Cardiac muscle cell (in vitro differentiated cells and primary cell): ENCODE measurements around the gene ATP6V1B1. TPM values are rescaled to one million over a fixed set of nuclear protein-coding genes. Genes with fewer than 3 reads are reported as not detected.
A peak's percentile ranks its signal among the peaks of the same experiment; 100 is the strongest.

Experiments used
- DNase-seq, 2 donors: peaks; one replicate each; pipeline versions ENCODE4 v3.0.0 to v3.0.0-alpha.2; 2010 to 2017; ENCODE audit warnings: low read depth in 1 of 2, low spot score in 1 of 2
- H3K27ac ChIP-seq: fragments of 200-600 bp; sonication (generic); 2 replicates; pipeline ENCODE4 v1.5.1; 2016
- H3K27me3 ChIP-seq: fragments of 200-600 bp; sonication (generic); 2 replicates; pipeline ENCODE4 v1.6.0; 2016; ENCODE audit warnings: control low read depth
- H3K36me3 ChIP-seq: fragments of 200-600 bp; sonication (generic); 2 replicates; pipeline ENCODE4 v1.5.1; 2016; ENCODE audit warnings: control low read depth
- H3K4me1 ChIP-seq: fragments of 200-600 bp; sonication (generic); 2 replicates; pipeline ENCODE4 v1.8.1; 2017; ENCODE audit warnings: low read depth, mild to moderate bottlenecking, mixed run types
- H3K4me3 ChIP-seq: fragments of 200-600 bp; sonication (generic); 2 replicates; pipeline ENCODE4 v1.5.1; 2016; ENCODE audit warnings: mild to moderate bottlenecking
- H3K9me3 ChIP-seq: fragments of 200-600 bp; sonication (generic); 2 replicates; pipeline ENCODE4 v1.5.1; 2017; ENCODE audit warnings: low read depth, mild to moderate bottlenecking, control low read depth
- CTCF ChIP-seq: IDR thresholded peaks from 2 replicates; pipeline ENCODE4 v1.5.1; 2012; ENCODE audit warnings: low read depth, mild to moderate bottlenecking, low read length
- polyA plus RNA-seq: library from polyadenylated mRNA; unstranded; fragments of >200 nt; fragmentation: Nextera tagmentation; extraction: Ambion mirVana; gene quantifications from 2 replicates; pipeline ENCODE4 v1.2.1, GENCODE V29; 2016
- total RNA-seq: library from RNA; depleted of rRNA; stranded (reverse); fragments of >200 nt; gene quantifications from 2 replicates; pipeline ENCODE4 v1.2.3, GENCODE V29; 2016

Gene ATP6V1B1
- total and polyA plus RNA-seq, 2 experiments from 2014 or later, result 3.0 TPM; not detected in 1

GRCh38 chr2:70897203-70897976 is 38.3 kb upstream of the ATP6V1B1 start:
- peaks cover 4% of the 10 kb centered on the region for H3K4me1 ChIP-seq
- H3K27me3 ChIP-seq, result peaks cover 99% of the 10 kb centered on the region
- no peak overlapping the region for H3K27ac ChIP-seq
- DNase-seq, result peak in 1 of 2 donors; percentile 19
- no peak for TF ChIP-seq CTCF
- H3K36me3 ChIP-seq, result no peaks in the 10 kb centered on the region
- H3K9me3 ChIP-seq, result no peaks in the 10 kb centered on the region
- no peak overlapping the region for H3K4me3 ChIP-seq

GRCh38 chr2:70897977-70898226 is 37.8 kb upstream of the ATP6V1B1 start:
- Histone ChIP-seq H3K9me3 (no peaks in the 10 kb centered on the region), H3K4me1 (peaks cover 4% of the 10 kb centered on the region), H3K36me3 (no peaks in the 10 kb centered on the region), H3K4me3 (no peak overlapping the region), H3K27ac (no peak overlapping the region), H3K27me3 (peaks cover 99% of the 10 kb centered on the region)
- no peak for TF ChIP-seq CTCF
- no peak for DNase-seq

DNA sequence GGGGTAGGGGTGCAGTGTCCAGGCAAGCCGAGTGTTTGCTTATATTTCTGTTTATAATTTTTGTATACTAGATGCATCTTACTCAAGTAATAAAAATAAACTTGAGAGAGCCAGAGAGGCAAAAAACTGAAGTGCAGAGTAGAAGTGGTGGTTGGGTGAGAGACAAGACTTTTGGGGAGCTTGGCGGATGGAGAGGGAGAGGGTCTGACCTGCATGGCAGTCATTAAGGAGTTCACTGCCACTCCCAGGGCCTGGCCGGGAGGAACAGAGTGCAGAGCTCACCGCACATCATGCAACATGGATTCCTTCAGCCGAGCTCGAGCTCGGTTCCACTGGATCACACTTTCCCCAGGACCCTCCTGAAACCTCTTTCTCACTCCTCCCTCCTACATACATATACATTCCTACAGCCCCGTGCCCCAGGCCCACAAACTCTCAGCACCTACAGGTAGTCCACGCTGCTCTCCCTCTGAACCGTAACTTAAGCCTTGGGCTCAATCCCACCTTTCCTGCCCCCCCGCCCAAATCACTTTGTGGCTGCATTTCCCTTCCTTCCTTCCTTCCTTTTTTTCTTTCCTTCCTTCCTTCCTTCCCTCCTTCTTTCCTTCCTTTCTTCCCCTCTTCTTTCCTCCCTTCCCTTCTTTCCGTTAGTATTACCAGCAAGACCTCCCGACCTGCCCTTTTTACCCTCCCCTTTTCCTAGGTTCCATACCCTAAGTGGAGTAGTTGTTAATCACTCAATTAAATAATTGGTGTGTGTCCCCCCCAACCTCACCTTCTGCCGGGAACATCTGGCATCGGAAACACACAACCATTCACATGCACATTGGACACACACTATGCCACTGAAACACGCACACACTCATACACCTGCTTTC is 37.1 kb upstream of the ATP6V1B1 start:
- no peak overlapping the region for H3K4me3 ChIP-seq
- H3K27me3 ChIP-seq, result peaks cover 99% of the 10 kb centered on the region
- no peaks in the 10 kb centered on the region for H3K9me3 ChIP-seq
- peaks cover 4% of the 10 kb centered on the region for H3K4me1 ChIP-seq
- DNase-seq, result no peak
- TF ChIP-seq CTCF, result no peak
- no peak overlapping the region for H3K27ac ChIP-seq
- no peaks in the 10 kb centered on the region for H3K36me3 ChIP-seq

GRCh38 chr2:70901227-70902066 is 34.3 kb upstream of the ATP6V1B1 start:
- no peaks in the 10 kb centered on the region for H3K36me3 ChIP-seq
- H3K4me3 ChIP-seq, result peak overlapping the region; percentile 40
- peaks cover 99% of the 10 kb centered on the region for H3K27me3 ChIP-seq
- peaks cover 4% of the 10 kb centered on the region for H3K4me1 ChIP-seq
- no peak overlapping the region for H3K27ac ChIP-seq
- TF ChIP-seq CTCF, result no peak
- DNase-seq, result peak in 1 of 2 donors; percentile 57
- no peaks in the 10 kb centered on the region for H3K9me3 ChIP-seq

GRCh38 chr2:70902067-70902442 is 33.6 kb upstream of the ATP6V1B1 start:
- no peak for TF ChIP-seq CTCF
- Histone ChIP-seq H3K27ac (no peak overlapping the region), H3K4me3 (no peak overlapping the region), H3K9me3 (no peaks in the 10 kb centered on the region), H3K27me3 (peaks cover 99% of the 10 kb centered on the region), H3K36me3 (no peaks in the 10 kb centered on the region), H3K4me1 (peaks cover 4% of the 10 kb centered on the region)
- no peak for DNase-seq
